GM12878 (cell line): ENCODE data around the gene ETHE1. TPM values are rescaled to one million over a fixed set of nuclear protein-coding genes. Genes with fewer than 3 reads are reported as not detected.

ENCODE experiments used
- ATAC-seq: fragments of 200-7000 bp; cut with Tn5 transposase; 3 replicates; pipeline ENCODE4 v1.9.1; 2020; ENCODE audit warnings: mild to moderate bottlenecking, moderate library complexity
- BruUV-seq: library from RNA; stranded (reverse); fragments of 400-500 nt; replicated peaks from 2 replicates; lab custom pipeline; 2021; lab: Mats Ljungman, UMichigan
- CTCF ChIA-PET: fragments of 300-600 bp; sonication (Branson Sonifier 250); formaldehyde crosslinking; extraction: SDS; loops from one replicate; lab custom pipeline; 2021; ENCODE audit warnings: inconsistent platforms; lab: Yijun Ruan, JAX
- POLR2A ChIA-PET: fragments of 350-600 bp; formaldehyde crosslinking; extraction: SDS; loops from one replicate; lab custom pipeline; 2021; ENCODE audit warnings: inconsistent platforms; lab: Charles Lee
- RAD21 ChIA-PET: fragments of 300-600 bp; sonication (Branson Sonifier 250); formaldehyde crosslinking; loops from one replicate; lab custom pipeline; 2023; ENCODE audit warnings: antibody characterized with exemption; ENCODE audit not compliant: unreplicated experiment; lab: Charles Lee
- SMC1A ChIA-PET: fragments of 300-600 bp; sonication (Branson Sonifier 250); formaldehyde crosslinking; loops from one replicate; lab custom pipeline; 2023; ENCODE audit not compliant: unreplicated experiment, uncharacterized antibody; lab: Charles Lee
- DNase-seq: peaks from one replicate; pipeline ENCODE4 v3.0.0-alpha.2; 2011; ENCODE audit warnings: low read depth, low spot score
- FAIRE-seq: peaks from 3 replicates; lab custom pipeline; 2011; peaks lifted over from hg19 to GRCh38; lab: Jason Lieb, UNC
- H2AFZ ChIP-seq: 2 replicates; pipeline ENCODE4 v1.6.0; 2011; ENCODE audit warnings: low read depth, low read length, control low read depth; ENCODE audit not compliant: control insufficient read depth
- H3K27ac ChIP-seq: 2 replicates; pipeline ENCODE4 v1.5.1; 2011; ENCODE audit warnings: control low read depth; ENCODE audit not compliant: control insufficient read depth, insufficient read depth
- H3K27me3 ChIP-seq, 2 experiments: replicated peaks in 1 of 2; 2 replicates each; pipeline versions ENCODE4 v1.6.0 to v1.6.1; 2011; ENCODE audit warnings: low read length in 1 of 2; ENCODE audit not compliant: control insufficient read depth in 2 of 2, insufficient read depth in 2 of 2
- H3K36me3 ChIP-seq, 2 experiments: 2 replicates each; pipeline ENCODE4 v1.5.1; 2011; ENCODE audit warnings: low read length in 1 of 2; ENCODE audit not compliant: control insufficient read depth in 2 of 2, insufficient read depth in 2 of 2
- H3K4me1 ChIP-seq: 2 replicates; pipeline ENCODE4 v1.6.1; 2011; ENCODE audit warnings: mild to moderate bottlenecking, low read length, moderate library complexity, mixed read lengths; ENCODE audit not compliant: control insufficient read depth, insufficient read depth
- H3K4me2 ChIP-seq: 2 replicates; pipeline ENCODE4 v1.6.0; 2011; ENCODE audit warnings: control low read depth; ENCODE audit not compliant: control insufficient read depth, insufficient read depth
- H3K4me3 ChIP-seq: fragments of 200-600 bp; sonication (generic); 2 replicates; pipeline ENCODE4 v1.5.1; 2016
- H3K79me2 ChIP-seq: 2 replicates; pipeline ENCODE4 v1.6.0; 2011; ENCODE audit warnings: low read length; ENCODE audit not compliant: control insufficient read depth, insufficient read depth
- H3K9ac ChIP-seq: 2 replicates; pipeline ENCODE4 v1.8.0; 2011; ENCODE audit warnings: low read length, control low read depth, mixed read lengths; ENCODE audit not compliant: control insufficient read depth, insufficient read depth
- H3K9me3 ChIP-seq: replicated peaks from 3 replicates; pipeline ENCODE4 v1.5.1; 2011; ENCODE audit warnings: mild to moderate bottlenecking, low read length; ENCODE audit not compliant: control insufficient read depth, insufficient read depth
- H4K20me1 ChIP-seq: 2 replicates; pipeline ENCODE4 v1.6.0; 2011; ENCODE audit not compliant: control insufficient read depth, insufficient read depth
- BACH1 ChIP-seq: fragments of 450-650 bp; IDR thresholded peaks from 2 replicates; pipeline ENCODE4 v1.6.1; 2017; ENCODE audit warnings: mild to moderate bottlenecking, borderline replicate concordance
- CBFB ChIP-seq: IDR thresholded peaks from 2 replicates; pipeline ENCODE4 v1.6.1; 2016; ENCODE audit warnings: antibody characterized with exemption, low read depth
- FOXM1 ChIP-seq: IDR thresholded peaks from 2 replicates; pipeline ENCODE4 v1.6.1; 2012; ENCODE audit warnings: low read depth, mild to moderate bottlenecking, inconsistent platforms, low read length, moderate library complexity
- HDAC2 ChIP-seq: fragments of 200-600 bp; sonication (generic); IDR thresholded peaks from 2 replicates; pipeline ENCODE4 v1.6.1; 2017
- IKZF1 ChIP-seq: fragments of 450-650 bp; conservative IDR thresholded peaks from 2 replicates; pipeline ENCODE4 v1.6.1; 2017; ENCODE audit warnings: antibody characterized with exemption, mild to moderate bottlenecking
- MTA2 ChIP-seq: fragments of 450-650 bp; IDR thresholded peaks from 2 replicates; pipeline ENCODE4 v1.6.1; 2016; ENCODE audit warnings: low read depth, mild to moderate bottlenecking, moderate library complexity
- NR2C1 ChIP-seq: fragments of 450-650 bp; IDR thresholded peaks from 2 replicates; pipeline ENCODE4 v1.6.1; 2017; ENCODE audit warnings: antibody characterized with exemption, mild to moderate bottlenecking, moderate library complexity
- PAX5 ChIP-seq: IDR thresholded peaks from 2 replicates; pipeline ENCODE4 v1.6.1; 2011; ENCODE audit warnings: low read depth, low read length, borderline replicate concordance
- POLR2AphosphoS2 ChIP-seq: IDR thresholded peaks from 2 replicates; pipeline ENCODE4 v1.6.1; 2011; ENCODE audit warnings: low read depth, mild to moderate bottlenecking, low read length, improper control_type of control experiment, moderate library complexity
- SREBF1 ChIP-seq: IDR thresholded peaks from 2 replicates; pipeline ENCODE4 v1.6.1; 2012; ENCODE audit warnings: mild to moderate bottlenecking, low read length
- STAT3 ChIP-seq: IDR thresholded peaks from 2 replicates; pipeline ENCODE4 v1.6.1; 2011; ENCODE audit warnings: low read depth, low read length, improper control_type of control experiment
- TARDBP ChIP-seq: IDR thresholded peaks from 2 replicates; pipeline ENCODE4 v1.6.1; 2016; ENCODE audit warnings: borderline replicate concordance
- ZNF217 ChIP-seq: fragments of 450-650 bp; IDR thresholded peaks from 2 replicates; pipeline ENCODE4 v1.6.1; 2017; ENCODE audit warnings: antibody characterized with exemption, mild to moderate bottlenecking
- ZNF274 ChIP-seq: IDR thresholded peaks from one replicate; pipeline ENCODE4 v1.8.0; 2011; ENCODE audit not compliant: insufficient read length, insufficient read depth
- ZNF622 ChIP-seq: fragments of 450-650 bp; IDR thresholded peaks from 2 replicates; pipeline ENCODE4 v1.6.1; 2017; ENCODE audit warnings: mild to moderate bottlenecking, inconsistent platforms
- ZZZ3 ChIP-seq: IDR thresholded peaks from 2 replicates; pipeline ENCODE4 v1.6.1; 2011; ENCODE audit warnings: low read depth; ENCODE audit not compliant: control insufficient read depth, insufficient read length
- in situ Hi-C: fragments of 300-500 bp; cut with MboI; formaldehyde crosslinking; loops from 9 replicates; pipeline ENCODE4 v1.14.3; 2018; ENCODE audit warnings: mixed read lengths
- intact Hi-C: fragments of 100-400 bp; cut with micrococcal nuclease; formaldehyde crosslinking; loops from one replicate; pipeline ENCODE4 v1.14.2; 2022; ENCODE audit not compliant: unreplicated experiment
- polyA plus RNA-seq, 11 experiments: library from polyadenylated mRNA; depleted of rRNA in 4 of 11; unstranded in 6 of 11; stranded (reverse) in 5 of 11; fragments of >200 nt; fragmentation: Nextera tagmentation in 4 of 11; fragmentation: Illumina TruSeq in 1 of 11; extraction: Ambion mirVana in 4 of 11; extraction: Trizol in 1 of 11; gene quantifications; 1 replicate in 1 of 11; 2 replicates in 10 of 11; pipeline versions ENCODE4 v1.2.1 to v1.2.3, GENCODE V29; 2011 to 2016; ENCODE audit warnings: inconsistent platforms in 2 of 11, missing spikeins in 2 of 11, low read depth in 1 of 11
- total RNA-seq, 4 experiments: library from RNA; depleted of rRNA in 3 of 4; stranded (reverse); fragments of >200 nt in 3 of 4; fragmentation: Illumina TruSeq in 1 of 4; extraction: Trizol in 1 of 4; gene quantifications; 2 replicates each; pipeline versions ENCODE4 v1.2.1 to v1.2.3, GENCODE V29; 2013 to 2021
- TF ChIP-seq, protein P1 (sequence below): IDR thresholded peaks from 2 replicates; pipeline ENCODE4 v1.6.1; 2012; ENCODE audit warnings: low read depth, low read length, improper control_type of control experiment
- TF ChIP-seq, protein P2 (sequence below): fragments of 450-650 bp; IDR thresholded peaks from 2 replicates; pipeline ENCODE4 v1.6.1; 2017; ENCODE audit warnings: low read depth, mild to moderate bottlenecking, moderate library complexity

Gene ETHE1
- total and polyA plus RNA-seq, 10 of the 15 experiments (the other 5 are each of a cell fraction or from before 2014, with no cell fraction given) = 22.1 to 155 (median 52.7) TPM

DNA sequence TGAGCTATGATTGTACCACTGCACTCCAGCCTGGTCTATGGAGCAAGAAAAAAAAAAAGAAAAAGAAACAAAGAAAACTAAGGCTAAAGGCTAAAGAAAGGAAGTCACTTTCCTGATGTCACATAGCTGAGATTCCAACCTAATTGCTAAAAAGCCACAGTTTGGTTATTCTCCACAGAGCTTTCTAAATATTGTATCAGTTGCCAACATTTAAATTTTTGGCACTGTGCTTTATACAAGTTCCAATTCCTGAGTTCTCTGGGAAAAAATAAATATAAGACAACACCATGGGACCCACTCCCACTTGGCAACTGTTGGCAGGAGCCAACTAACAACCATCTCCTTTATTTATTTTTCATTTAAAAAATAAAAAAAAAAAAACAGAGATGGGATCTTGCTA lies 50.4 kb downstream of the ETHE1 start:
- in situ Hi-C loops (no loop called here), intact Hi-C loops (no loop called here)
- ATAC-seq = no peak
- POLR2A ChIA-PET = interaction anchor here (0.5 kb wide), 1 partner anchor 1938 kb away, joined by 3 read pairs; no protein-coding TSS in a partner anchor
- Histone ChIP-seq H3K4me3 (no peak overlapping the region), H4K20me1 (no peaks in the 10 kb centered on the region), H3K9ac (no peak overlapping the region), H3K27ac (no peak overlapping the region), H3K9me3 (no peaks in the 10 kb centered on the region), H3K4me2 (no peak overlapping the region), H3K27me3 (no peaks in the 10 kb centered on the region), H3K79me2 (no peaks in the 10 kb centered on the region), H3K36me3 (no peaks in the 10 kb centered on the region), H3K4me1 (peaks cover 3% of the 10 kb centered on the region; the same call in 1 of the 2 replicates), H2AFZ (no peak overlapping the region)
- CTCF ChIA-PET = interaction anchor here (0.7 to 2.0 kb wide), 3 partner anchors 29 to 371 kb away, joined by 3 to 7 read pairs (median 6); no protein-coding TSS in a partner anchor
- no peak for FAIRE-seq
- SMC1A ChIA-PET = interaction anchor here (0.7 to 0.8 kb wide), 2 partner anchors 13 to 30 kb away, joined by 3 to 4 read pairs; no protein-coding TSS in a partner anchor
- TF ChIP-seq NR2C1 (no peak), MTA2 (no peak), ZZZ3 (no peak), STAT3 (no peak), CBFB (no peak), POLR2AphosphoS2 (no peak), ZNF622 (no peak), IKZF1 (no peak), ZNF217 (no peak), PAX5 (no peak), HDAC2 (no peak), SREBF1 (no peak), ZNF274 (no peak), FOXM1 (no peak), TARDBP (no peak), BACH1 (no peak)
- TF ChIP-seq, protein P1, sequence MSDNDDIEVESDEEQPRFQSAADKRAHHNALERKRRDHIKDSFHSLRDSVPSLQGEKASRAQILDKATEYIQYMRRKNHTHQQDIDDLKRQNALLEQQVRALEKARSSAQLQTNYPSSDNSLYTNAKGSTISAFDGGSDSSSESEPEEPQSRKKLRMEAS = no peak
- TF ChIP-seq, protein P2, sequence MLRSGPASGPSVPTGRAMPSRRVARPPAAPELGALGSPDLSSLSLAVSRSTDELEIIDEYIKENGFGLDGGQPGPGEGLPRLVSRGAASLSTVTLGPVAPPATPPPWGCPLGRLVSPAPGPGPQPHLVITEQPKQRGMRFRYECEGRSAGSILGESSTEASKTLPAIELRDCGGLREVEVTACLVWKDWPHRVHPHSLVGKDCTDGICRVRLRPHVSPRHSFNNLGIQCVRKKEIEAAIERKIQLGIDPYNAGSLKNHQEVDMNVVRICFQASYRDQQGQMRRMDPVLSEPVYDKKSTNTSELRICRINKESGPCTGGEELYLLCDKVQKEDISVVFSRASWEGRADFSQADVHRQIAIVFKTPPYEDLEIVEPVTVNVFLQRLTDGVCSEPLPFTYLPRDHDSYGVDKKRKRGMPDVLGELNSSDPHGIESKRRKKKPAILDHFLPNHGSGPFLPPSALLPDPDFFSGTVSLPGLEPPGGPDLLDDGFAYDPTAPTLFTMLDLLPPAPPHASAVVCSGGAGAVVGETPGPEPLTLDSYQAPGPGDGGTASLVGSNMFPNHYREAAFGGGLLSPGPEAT = no peak
- DNase-seq = no peak
- BruUV-seq = no TSS peak
- RAD21 ChIA-PET = no interaction called here
